Suprapubic skin (tissue), 4 donors: Measurements from ENCODE around the gene SLC38A3.

ENCODE experiments used
- CTCF ChIP-seq, 2 donors: fragments of 200-600 bp in 1 of 2; fragments of 450-650 bp in 1 of 2; sonication (generic) in 1 of 2; IDR thresholded peaks; one replicate each; pipeline ENCODE4 v1.5.1; 2016 to 2019; ENCODE audit warnings: antibody characterized with exemption in 2 of 2, mild to moderate bottlenecking in 1 of 2, moderate library complexity in 1 of 2
- EP300 ChIP-seq: sonication (generic); formaldehyde crosslinking; IDR thresholded peaks from one replicate; pipeline ENCODE4 v1.6.1; 2017; ENCODE audit warnings: antibody characterized with exemption
- POLR2A ChIP-seq, 2 donors: fragments of 450-650 bp; IDR thresholded peaks; one replicate each; pipeline ENCODE4 v1.6.1; 2017; ENCODE audit warnings: antibody characterized with exemption in 2 of 2, mild to moderate bottlenecking in 2 of 2, moderate library complexity in 2 of 2
- POLR2AphosphoS5 ChIP-seq, 3 donors: sonication (generic); formaldehyde crosslinking; IDR thresholded peaks; one replicate each; pipeline ENCODE4 v1.6.1; 2017; ENCODE audit warnings: antibody characterized with exemption in 3 of 3

GRCh38 chr3:50186096-50186495 lies 19.0 kb upstream of the SLC38A3 start:
- TF ChIP-seq POLR2A (IDR thresholded peaks at IDR 0.05) (no peak), CTCF (IDR thresholded peaks at IDR 0.05) (no peak), POLR2AphosphoS5 (IDR thresholded peaks at IDR 0.05) (no peak), EP300 (no peak)
